B cell (primary cell): Measurements from ENCODE around the gene KTI12. TPM values are rescaled to one million over a fixed set of nuclear protein-coding genes. Genes with fewer than 3 reads are reported as not detected.

Source experiments
- ATAC-seq: fragments of 200-7000 bp; cut with Tn5 transposase; one replicate; pipeline ENCODE4 v1.10.0; 2021; ENCODE audit warnings: low read depth, mild to moderate bottlenecking, moderate number of reproducible peaks, moderate library complexity
- CTCF ChIA-PET: fragments of 350-600 bp; sonication (Branson Sonifier 250); formaldehyde crosslinking; loops from one replicate; lab custom pipeline; 2021; ENCODE audit warnings: antibody characterized with exemption, inconsistent platforms; lab: Charles Lee
- POLR2A ChIA-PET: fragments of 350-600 bp; sonication (Branson Sonifier 250); formaldehyde crosslinking; loops from one replicate; lab custom pipeline; 2021; ENCODE audit warnings: antibody characterized with exemption; lab: Charles Lee
- DNase-seq: peaks from one replicate; pipeline ENCODE4 v3.0.0; 2013
- H2AFZ ChIP-seq: 2 replicates; pipeline ENCODE4 v1.6.1; 2012; ENCODE audit warnings: mild to moderate bottlenecking, low read depth, low read length; ENCODE audit not compliant: insufficient read depth, poor library complexity, severe bottlenecking
- H3K27ac ChIP-seq, 2 donors: 1 replicate in 1 of 2; 2 replicates in 1 of 2; pipeline ENCODE4 v1.5.1; 2012 to 2013; ENCODE audit warnings: low read length in 2 of 2, mild to moderate bottlenecking in 2 of 2, moderate library complexity in 1 of 2
- H3K27me3 ChIP-seq, 4 experiments: fragments of 200-600 bp in 1 of 4; sonication (generic) in 1 of 4; replicated peaks in 1 of 4; 1 replicate in 2 of 4; 2 replicates in 2 of 4; pipeline versions ENCODE4 v1.6.1 to v1.7.0; 2013 to 2016; ENCODE audit warnings: low read length in 3 of 4, mild to moderate bottlenecking in 2 of 4, mixed read lengths in 1 of 4, moderate library complexity in 1 of 4; ENCODE audit not compliant: insufficient read depth in 4 of 4, control insufficient read depth in 3 of 4; ENCODE audit errors: control extremely low read depth in 1 of 4
- H3K36me3 ChIP-seq, 2 experiments: replicated peaks in 1 of 2; 1 replicate in 1 of 2; 2 replicates in 1 of 2; pipeline versions ENCODE4 v1.6.1 to v1.7.1; 2013; ENCODE audit warnings: low read length in 1 of 2; ENCODE audit not compliant: insufficient read depth in 2 of 2, control insufficient read depth in 1 of 2; ENCODE audit errors: control extremely low read depth in 1 of 2, extremely low read depth in 1 of 2
- H3K4me1 ChIP-seq, 2 donors: fragments of 200-600 bp in 1 of 2; sonication (generic) in 1 of 2; 1 replicate in 1 of 2; 2 replicates in 1 of 2; pipeline versions ENCODE4 v1.5.1 to v1.6.1; 2013 to 2017; ENCODE audit warnings: low read length in 2 of 2; ENCODE audit not compliant: control insufficient read depth in 2 of 2, insufficient read depth in 2 of 2
- H3K4me2 ChIP-seq: replicated peaks from 2 replicates; pipeline ENCODE3; 2012; ENCODE audit warnings: mild to moderate bottlenecking, low read depth, low read length; ENCODE audit not compliant: poor library complexity, severe bottlenecking
- H3K4me3 ChIP-seq, 5 experiments: fragments of 200-600 bp in 1 of 5; sonication (generic) in 1 of 5; 1 replicate in 3 of 5; 2 replicates in 2 of 5; pipeline versions ENCODE4 v1.5.1 to v1.7.0; 2011 to 2016; ENCODE audit warnings: low read length in 4 of 5, mild to moderate bottlenecking in 4 of 5, low read depth in 2 of 5, control low read depth in 1 of 5, moderate library complexity in 1 of 5; ENCODE audit not compliant: insufficient read depth in 1 of 5; ENCODE audit errors: control extremely low read depth in 1 of 5, extremely low read depth in 1 of 5
- H3K79me2 ChIP-seq: fragments of 200-600 bp; sonication (generic); one replicate; pipeline ENCODE4 v1.6.0; 2016; ENCODE audit warnings: low read length; ENCODE audit not compliant: control insufficient read depth, insufficient read depth
- H3K9ac ChIP-seq: fragments of 200-600 bp; sonication (generic); 2 replicates; pipeline ENCODE4 v1.6.1; 2017; ENCODE audit warnings: mild to moderate bottlenecking, low read length, moderate library complexity
- H3K9me3 ChIP-seq, 3 donors: one replicate each; pipeline versions ENCODE4 v1.6.1 to v1.7.1; 2013; ENCODE audit warnings: low read length in 2 of 3; ENCODE audit not compliant: control insufficient read depth in 2 of 3, insufficient read depth in 1 of 3; ENCODE audit errors: control extremely low read depth in 1 of 3
- H4K20me1 ChIP-seq: 2 replicates; pipeline ENCODE4 v1.6.0; 2012; ENCODE audit warnings: mild to moderate bottlenecking, low read length; ENCODE audit not compliant: insufficient read depth, control insufficient read depth, poor library complexity, severe bottlenecking
- H3K27ac Mint-ChIP-seq: one replicate; pipeline ENCODE4 v1.8.0; 2021; ENCODE audit warnings: mixed read lengths
- H3K27me3 Mint-ChIP-seq: one replicate; pipeline ENCODE4 v1.8.0; 2021; ENCODE audit warnings: mixed read lengths
- H3K4me1 Mint-ChIP-seq: one replicate; pipeline ENCODE4 v1.8.0; 2021; ENCODE audit warnings: mixed read lengths
- H3K4me3 Mint-ChIP-seq: one replicate; pipeline ENCODE4 v1.8.0; 2021; ENCODE audit warnings: mixed read lengths
- H3K9me3 Mint-ChIP-seq: one replicate; pipeline ENCODE4 v1.8.0; 2022; ENCODE audit warnings: mixed read lengths; ENCODE audit not compliant: insufficient read depth
- CTCF ChIP-seq: fragments of 200-600 bp; IDR thresholded peaks from one replicate; pipeline ENCODE4 v1.8.0; 2022; ENCODE audit warnings: antibody characterized with exemption, mild to moderate bottlenecking
- EZH2 ChIP-seq: IDR thresholded peaks from 2 replicates; pipeline ENCODE4 v1.6.1; 2012; ENCODE audit warnings: borderline replicate concordance, low read depth, mild to moderate bottlenecking, moderate library complexity, low read length; ENCODE audit not compliant: insufficient read depth, poor library complexity, severe bottlenecking
- WGBS: methylation state at CpG from one replicate; pipeline ENCODE4 v1.1.5; 2013; ENCODE audit warnings: missing lambda C conversion rate; ENCODE audit not compliant: insufficient coverage; 5-methylcytosine and 5-hydroxymethylcytosine counted together
- intact Hi-C: fragments of 100-400 bp; cut with micrococcal nuclease; formaldehyde crosslinking; loops from one replicate; pipeline ENCODE4 v1.10.0; 2022
- polyA plus RNA-seq: library from polyadenylated mRNA; depleted of rRNA; stranded (reverse); fragments of >200 nt; gene quantifications from 2 replicates; pipeline ENCODE4 v1.2.3, GENCODE V29; 2012
- total RNA-seq, 2 donors: library from RNA; stranded (reverse); fragments of 120-200 nt in 1 of 2; gene quantifications; 1 replicate in 1 of 2; 2 replicates in 1 of 2; pipeline versions ENCODE4 v1.2.3 to v1.2.4, GENCODE V29; 2013 to 2022

Gene KTI12
- total and polyA plus RNA-seq, 2 donors (not counting 1 experiment from before 2014, with no cell fraction given) = 14.7 to 22.5 TPM

GRCh38 chr1:52028328-52028727 lies 5.3 kb downstream of the KTI12 start:
- POLR2A ChIA-PET = no interaction called here
- Histone ChIP-seq H3K27ac (no peak overlapping the region), H3K79me2 (peaks cover 23% of the 10 kb centered on the region), H3K9ac (no peak overlapping the region), H3K4me1 (peaks cover 16 to 17% of the 10 kb centered on the region in 2 donors), H3K9me3 (no peaks in the 10 kb centered on the region), H3K4me2 (no peak overlapping the region), H2AFZ (no peak overlapping the region), H4K20me1 (peaks cover 26% of the 10 kb centered on the region), H3K4me3 (no peak overlapping the region), H3K27me3 (no peaks in the 10 kb centered on the region), H3K36me3 (peaks cover 12 to 30% of the 10 kb centered on the region in 2 experiments)
- CTCF ChIA-PET = no interaction called here
- ATAC-seq (no peak), DNase-seq (no peak)
- no peak for TF ChIP-seq CTCF
- no peak for TF ChIP-seq EZH2
- no peaks in the 10 kb centered on the region for H3K27me3 Mint-ChIP-seq
- peaks cover 25% of the 10 kb centered on the region for H3K4me1 Mint-ChIP-seq
- H3K27ac Mint-ChIP-seq = no peak overlapping the region
- H3K9me3 Mint-ChIP-seq = no peaks in the 10 kb centered on the region
- WGBS = no CpG with 5 or more reads among the region's 1 CpG
- H3K4me3 Mint-ChIP-seq = no peak overlapping the region
- intact Hi-C loops = no loop called here

GRCh38 chr1:52026278-52026677 lies 7.3 kb downstream of the KTI12 start:
- Mint-ChIP-seq H3K4me1 (peaks cover 8% of the 10 kb centered on the region), H3K9me3 (no peaks in the 10 kb centered on the region), H3K27me3 (no peaks in the 10 kb centered on the region), H3K4me3 (no peak overlapping the region), H3K27ac (no peak overlapping the region)
- Histone ChIP-seq H3K27ac (no peak overlapping the region), H3K4me3 (no peak overlapping the region), H3K4me1 (peaks cover under 1 to 2% of the 10 kb centered on the region in 2 donors), H3K9ac (no peak overlapping the region), H4K20me1 (peaks cover 8% of the 10 kb centered on the region), H3K4me2 (no peak overlapping the region), H2AFZ (no peak overlapping the region), H3K9me3 (no peaks in the 10 kb centered on the region), H3K27me3 (no peaks in the 10 kb centered on the region), H3K79me2 (peaks cover 4% of the 10 kb centered on the region), H3K36me3 (peaks cover 22 to 46% of the 10 kb centered on the region in 2 experiments)
- ChIA-PET CTCF (no interaction called here), POLR2A (no interaction called here)
- no peak for TF ChIP-seq EZH2
- no peak for TF ChIP-seq CTCF
- no peak for ATAC-seq
- WGBS = 100% methylated on average over 2 of the region's 2 CpGs
- intact Hi-C loops = no loop called here
- no peak for DNase-seq
